GM19438 (cell line): Measurements from ENCODE around the gene PROSER3.
A peak's percentile ranks its signal among the peaks of the same experiment; 100 is the strongest.

Experiments
- ATAC-seq: cut with Tn5 transposase; IDR thresholded peaks from one replicate; pipeline ENCODE4 v1.9.1; 2021; ENCODE audit warnings: low read depth; ENCODE audit not compliant: unreplicated experiment

PROSER3 gene

DNA sequence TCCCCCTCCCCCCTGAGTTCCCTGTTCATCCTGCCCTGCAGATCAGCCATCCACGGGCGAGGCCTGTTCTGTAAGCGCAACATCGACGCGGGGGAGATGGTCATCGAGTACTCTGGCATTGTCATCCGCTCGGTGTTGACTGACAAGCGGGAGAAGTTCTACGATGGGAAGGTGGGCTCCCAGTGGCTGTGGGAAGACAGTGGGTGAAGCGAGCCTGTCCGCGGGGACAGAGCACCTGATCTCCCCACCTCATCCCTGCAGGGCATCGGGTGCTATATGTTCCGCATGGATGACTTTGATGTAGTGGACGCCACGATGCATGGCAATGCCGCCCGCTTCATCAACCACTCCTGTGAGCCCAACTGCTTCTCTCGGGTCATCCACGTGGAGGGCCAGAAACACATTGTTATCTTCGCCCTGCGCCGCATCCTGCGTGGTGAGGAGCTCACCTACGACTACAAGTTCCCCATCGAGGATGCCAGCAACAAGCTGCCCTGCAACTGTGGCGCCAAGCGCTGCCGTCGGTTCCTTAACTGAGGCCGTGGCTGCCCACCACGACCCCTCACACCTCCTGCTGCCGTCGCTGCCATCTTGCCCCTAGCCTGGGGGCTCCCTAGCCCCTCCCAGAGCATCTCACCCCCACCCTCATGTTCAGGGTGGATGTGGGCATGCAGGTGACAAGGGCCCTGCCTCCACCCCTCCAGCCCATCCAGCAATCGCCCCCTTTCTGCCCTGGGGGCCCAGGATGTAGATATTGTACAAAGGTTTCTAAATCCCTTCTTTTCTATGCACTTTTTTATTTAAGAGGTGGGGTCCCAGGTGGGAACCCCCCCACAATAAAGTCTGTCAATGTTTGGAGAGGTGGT lies 19.7 kb upstream of the PROSER3 start:
- ATAC-seq: no peak

DNA sequence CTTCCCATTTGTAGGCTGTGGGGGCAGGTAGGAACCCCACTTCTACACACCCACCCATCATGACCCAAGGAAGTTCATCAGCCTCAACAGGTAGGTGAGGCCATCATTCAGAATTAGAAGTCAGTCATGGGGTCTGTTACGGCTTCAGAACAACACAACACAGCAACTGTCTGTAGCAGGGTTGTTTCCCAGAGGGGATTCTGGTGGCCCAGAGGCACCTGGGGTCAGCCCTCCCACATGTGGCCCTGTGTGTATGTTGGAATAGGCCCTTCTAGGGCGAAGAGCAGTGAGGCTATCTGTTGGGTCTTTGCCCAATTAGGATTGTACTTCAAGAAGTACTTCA lies 19.1 kb upstream of the PROSER3 start:
- ATAC-seq: no peak

DNA sequence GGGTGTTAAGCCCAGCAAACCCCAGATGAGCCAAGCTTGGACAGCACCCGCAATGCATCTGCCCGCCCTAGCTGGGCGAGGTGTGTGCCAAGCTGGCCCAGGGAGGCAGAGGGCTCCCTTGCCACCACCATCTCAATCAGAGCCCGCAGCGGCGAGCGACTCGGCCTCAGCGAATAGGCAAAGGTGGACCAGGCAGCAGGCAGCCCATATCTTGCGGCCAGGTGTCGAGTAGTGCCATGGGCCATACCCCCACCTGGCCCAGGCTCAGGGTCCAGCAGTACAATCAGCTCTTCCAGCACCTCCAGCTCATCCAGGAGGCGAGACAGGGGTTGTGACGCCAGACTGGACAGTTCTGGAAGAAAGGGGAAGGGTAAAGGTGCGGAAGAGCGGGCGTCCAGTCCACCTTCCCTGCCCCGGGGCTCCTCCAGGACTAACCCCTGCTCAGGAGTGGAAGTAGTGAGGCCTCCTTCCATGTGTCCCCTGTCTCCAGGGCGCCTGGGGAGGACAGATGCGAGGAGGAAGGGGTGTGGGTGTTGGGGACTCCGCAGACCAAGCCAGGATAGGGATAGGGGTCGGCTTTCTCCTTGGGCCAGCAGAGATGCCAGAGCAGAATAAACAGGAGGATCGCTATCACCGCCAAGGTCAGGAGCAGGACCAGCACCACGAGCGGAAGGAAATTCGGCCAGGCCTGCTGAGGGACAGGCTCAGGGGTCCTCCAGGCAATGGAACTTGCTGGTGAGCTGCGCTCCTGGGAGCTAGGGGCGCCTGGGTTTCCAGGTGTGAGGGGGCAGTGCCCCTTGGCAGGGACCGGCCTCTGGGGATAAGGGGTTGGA lies 18.5 kb upstream of the PROSER3 start:
- ATAC-seq: no peak

DNA sequence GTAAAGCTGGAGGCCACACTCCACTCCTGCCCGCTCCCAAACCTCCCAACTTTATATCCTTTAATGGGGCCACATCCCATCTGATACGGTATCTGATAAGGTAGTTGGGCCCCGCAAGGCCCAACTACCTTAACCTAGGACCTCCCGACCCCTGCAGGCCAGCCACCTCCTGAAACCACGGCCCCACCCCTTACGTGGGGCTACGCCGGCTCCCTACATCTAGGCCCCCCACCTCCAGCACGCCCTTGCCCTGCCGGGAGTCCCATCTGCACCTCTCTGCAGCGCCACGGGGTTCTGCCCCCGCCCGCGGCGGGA lies 17.9 kb upstream of the PROSER3 start:
- peak; percentile 16 for ATAC-seq

DNA sequence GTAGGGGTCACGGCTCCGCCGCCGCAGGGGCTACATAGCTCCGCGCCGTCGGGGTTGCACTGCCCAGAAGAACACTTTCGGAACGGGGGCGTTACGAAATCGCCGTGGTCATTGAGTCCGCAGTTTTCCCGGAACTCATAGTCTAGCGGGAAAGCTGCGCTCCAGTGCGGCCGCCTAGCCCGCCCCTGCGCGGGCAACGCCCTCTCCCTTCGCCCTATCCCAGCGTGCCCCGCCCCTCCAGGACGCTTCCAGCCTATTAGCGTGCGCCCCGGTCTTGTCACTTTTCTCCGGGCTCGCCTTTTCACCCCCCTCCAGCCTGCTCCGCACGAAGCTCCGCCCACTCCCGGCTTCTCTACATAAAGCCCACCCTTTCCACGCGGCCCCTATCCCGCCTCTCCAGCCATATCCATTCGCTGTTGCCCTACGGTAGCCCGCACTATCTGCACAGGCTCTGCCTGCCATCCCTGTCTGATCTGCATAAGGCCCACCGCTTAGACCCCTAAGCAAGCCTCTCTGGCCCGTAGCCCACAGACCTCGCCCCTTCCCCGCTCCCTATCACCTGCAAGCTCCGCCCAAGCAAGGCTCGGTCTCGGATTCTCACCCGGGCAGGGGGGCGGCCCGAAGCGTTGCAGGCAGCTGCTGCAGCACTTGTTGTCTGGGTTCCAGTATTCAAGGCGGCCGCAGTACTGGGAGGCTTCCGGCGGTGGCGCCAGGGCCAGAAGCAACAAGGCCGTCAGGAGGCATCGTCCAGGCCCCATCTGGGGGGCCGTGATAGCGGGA lies 17.4 kb upstream of the PROSER3 start:
- ATAC-seq: peak; percentile 52

DNA sequence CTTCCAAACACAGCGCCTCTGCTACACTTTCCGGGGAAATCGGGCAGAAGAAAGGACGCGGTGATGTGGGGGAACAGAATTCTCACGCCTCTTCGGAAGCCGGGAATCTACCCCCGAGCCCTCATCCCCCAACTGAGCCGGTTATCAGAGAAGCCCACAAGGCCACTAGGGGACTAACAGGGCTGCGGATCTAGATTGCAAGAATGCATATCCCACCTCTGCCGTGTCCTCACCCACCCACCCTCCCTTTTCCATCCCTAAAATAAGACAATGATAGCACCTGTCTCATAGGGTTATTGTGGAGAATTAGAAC lies 16.8 kb upstream of the PROSER3 start:
- no peak for ATAC-seq

DNA sequence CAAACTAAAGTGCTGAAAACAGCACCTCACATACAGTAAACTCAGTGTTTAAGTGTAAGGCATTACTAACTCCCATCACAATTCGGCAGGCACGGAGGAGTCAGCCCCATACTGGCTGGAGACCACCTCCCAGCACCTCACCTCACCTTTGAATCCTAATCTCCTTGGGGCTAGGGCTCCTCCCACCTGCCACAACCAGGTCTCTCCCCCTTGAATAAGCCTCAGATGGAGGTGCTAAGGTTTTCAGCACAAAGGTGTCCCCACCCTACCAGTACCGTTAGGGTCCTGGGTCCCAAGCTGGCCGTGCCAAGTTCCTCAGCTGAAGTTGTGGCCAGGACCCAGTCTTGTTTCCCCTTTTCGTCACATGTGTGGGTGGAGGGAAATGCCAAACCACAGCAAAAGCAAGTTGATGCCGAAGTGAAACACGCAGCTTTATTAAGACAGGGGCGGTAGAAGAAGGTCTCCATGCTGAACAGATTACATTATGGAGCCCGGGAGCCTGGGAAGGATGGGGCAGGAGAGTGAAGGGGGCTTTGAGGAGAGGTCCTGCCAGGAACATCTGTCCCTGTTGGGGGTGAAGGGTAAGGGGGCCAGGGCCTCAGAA lies 15.8 kb upstream of the PROSER3 start, which contains the start of gene IGFLR1:
IGFLR1 (minus strand) TSS at position 332 of the 604 bp plus-strand sequence. CDS start 1,272 bp downstream, outside the sequence.
- ATAC-seq: no peak

DNA sequence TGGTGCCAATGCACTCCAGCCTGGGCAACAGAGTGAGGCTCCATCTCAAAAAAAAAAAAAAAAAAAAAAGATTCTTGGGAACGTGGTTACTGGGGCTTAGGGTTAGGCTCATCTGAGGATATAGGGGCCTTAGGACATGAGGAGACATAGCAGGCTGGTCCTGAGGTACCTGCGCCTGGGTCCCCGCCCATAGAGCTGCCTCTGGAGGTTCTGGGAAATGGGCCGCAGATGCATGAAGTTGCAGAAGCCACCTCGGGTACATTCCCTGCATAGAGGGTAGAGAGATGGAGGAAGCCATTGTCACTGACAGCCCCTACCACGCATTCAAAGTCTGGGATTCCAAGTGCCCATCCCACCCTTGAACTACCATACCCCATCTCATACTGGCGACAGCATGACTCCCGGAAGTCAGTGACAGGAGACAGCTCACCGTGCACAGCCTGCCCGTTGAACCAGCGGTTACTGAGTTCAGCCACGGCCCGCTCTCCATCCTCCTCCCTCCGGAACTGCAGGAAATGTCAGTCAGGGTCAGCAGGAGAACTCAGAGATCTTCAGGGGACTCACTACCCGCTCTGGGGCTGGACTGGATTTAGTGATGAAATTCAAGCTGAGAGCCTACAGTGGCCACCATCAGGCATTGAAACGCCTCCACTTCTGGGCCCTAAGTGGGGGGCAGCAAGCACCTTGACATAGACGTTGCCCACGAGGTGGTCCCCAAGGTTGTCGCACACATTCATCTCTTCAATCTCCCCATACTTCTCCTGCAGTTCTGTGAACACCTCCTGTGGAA lies 14.1 kb upstream of the PROSER3 start:
- ATAC-seq: no peak

DNA sequence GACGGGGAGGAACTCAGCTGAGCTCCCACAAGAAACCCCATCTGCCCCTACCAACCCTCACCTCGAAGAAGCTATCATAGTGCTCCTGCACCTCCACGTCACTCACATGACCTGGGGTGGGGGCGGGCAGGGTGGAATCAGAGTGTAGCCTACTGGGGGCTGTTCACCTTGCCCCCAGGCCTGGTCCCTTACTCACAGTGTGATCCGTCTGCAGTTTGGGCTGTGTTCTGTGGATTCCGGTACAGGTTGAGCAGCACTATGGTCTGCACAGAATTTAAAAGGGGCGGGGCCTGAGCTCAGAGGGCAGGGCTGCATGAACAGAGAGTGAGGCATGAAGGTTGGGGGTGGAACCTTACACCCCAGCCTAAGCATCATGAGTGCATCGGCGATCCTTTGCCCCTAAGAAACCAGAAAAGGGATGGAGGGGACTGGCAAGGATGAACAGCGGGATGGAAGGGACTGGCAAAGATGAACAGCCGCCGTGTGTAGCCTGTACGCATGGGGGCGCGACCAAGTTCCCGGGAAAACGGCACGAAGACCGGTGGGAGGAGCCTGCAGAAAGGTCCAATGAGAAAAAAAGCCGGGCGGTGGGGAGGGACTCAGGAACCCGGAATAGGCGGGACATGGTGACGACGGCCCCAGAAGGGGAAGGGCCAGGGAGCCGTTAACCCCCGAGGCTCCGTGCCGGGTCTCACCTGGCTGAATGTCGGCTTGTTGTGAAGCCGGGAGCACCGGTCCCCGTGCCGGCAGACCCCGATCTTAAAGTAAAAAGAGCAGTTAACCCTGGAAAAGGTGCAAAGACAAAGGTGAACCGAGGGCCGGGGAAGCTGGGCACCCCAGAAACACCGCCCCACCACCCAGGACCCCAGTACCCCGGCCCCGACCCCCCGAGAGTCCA lies 13.3 kb upstream of the PROSER3 start:
- peak; percentile 36 for ATAC-seq

DNA sequence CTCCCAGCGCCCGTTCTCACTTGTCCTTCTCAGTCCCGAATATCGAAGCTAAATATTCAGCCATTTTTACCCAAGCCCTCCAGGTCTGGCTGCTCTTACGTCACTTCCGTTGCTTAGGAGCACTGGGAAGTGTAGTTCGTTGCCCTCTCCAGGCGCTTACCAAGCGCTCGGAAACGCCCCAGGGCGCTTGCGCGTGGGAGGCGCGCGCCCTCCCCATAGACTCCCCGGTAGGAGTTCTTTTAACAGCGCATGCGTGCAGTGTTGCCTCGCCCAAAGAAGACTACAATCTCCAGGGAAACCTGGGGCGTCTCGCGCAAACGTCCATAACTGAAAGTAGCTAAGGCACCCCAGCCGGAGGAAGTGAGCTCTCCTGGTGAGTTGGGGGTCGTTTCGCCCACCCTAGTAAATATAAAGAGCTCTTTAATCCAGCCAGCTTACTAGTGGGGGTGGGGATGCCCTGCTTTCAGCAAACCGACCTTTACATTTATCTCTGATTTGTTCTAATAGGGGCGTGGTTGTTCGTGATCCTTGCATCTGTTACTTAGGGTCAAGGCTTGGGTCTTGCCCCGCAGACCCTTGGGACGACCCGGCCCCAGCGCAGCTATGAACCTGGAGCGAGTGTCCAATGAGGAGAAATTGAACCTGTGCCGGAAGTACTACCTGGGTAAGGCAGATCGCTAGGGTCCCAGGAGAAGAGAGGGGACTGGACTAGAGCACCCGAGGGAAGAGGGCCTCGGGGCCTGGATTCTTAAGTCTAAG lies 12.5 kb upstream of the PROSER3 start, which contains the start of the genes PSENEN and U2AF1L4:
PSENEN (plus strand) TSS at position 324 of the 759 bp plus-strand sequence; CDS start at position 604, 280 bp downstream.
U2AF1L4 (minus strand) TSS at position 91 of the 759 bp plus-strand sequence; CDS start at position 64, 27 bp downstream.
- peak; percentile 36 for ATAC-seq

DNA sequence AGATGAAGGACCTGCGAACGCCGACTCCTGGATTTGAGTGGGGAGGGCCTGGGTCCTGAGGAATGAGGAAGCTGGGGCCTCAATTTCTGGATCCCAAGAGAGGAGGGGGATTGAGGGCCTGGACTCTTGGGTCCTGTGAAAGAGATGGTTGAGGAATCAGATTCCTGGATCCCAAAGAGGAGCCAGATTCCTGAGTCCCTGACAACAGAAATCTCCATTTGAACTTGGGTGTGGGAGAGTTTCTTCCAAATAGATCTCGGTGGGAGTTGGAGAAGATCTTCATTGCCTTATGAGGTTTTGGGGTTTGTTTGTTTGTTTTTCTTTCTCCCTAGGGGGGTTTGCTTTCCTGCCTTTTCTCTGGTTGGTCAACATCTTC lies 11.9 kb upstream of the PROSER3 start:
- ATAC-seq: no peak

DNA sequence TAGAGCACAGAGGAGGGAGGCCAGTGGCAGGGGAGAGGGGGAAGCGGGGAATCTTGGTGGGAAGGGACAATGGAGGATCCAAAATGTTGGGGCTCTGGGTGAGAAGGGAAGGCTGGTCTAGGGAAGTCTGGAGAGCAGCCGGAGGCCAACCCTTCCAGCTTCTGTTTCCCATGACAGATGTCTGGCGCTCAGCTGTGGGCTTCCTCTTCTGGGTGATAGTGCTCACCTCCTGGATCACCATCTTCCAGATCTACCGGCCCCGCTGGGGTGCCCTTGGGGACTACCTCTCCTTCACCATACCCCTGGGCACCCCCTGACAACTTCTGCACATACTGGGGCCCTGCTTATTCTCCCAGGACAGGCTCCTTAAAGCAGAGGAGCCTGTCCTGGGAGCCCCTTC lies 11.4 kb upstream of the PROSER3 start:
- no peak for ATAC-seq

DNA sequence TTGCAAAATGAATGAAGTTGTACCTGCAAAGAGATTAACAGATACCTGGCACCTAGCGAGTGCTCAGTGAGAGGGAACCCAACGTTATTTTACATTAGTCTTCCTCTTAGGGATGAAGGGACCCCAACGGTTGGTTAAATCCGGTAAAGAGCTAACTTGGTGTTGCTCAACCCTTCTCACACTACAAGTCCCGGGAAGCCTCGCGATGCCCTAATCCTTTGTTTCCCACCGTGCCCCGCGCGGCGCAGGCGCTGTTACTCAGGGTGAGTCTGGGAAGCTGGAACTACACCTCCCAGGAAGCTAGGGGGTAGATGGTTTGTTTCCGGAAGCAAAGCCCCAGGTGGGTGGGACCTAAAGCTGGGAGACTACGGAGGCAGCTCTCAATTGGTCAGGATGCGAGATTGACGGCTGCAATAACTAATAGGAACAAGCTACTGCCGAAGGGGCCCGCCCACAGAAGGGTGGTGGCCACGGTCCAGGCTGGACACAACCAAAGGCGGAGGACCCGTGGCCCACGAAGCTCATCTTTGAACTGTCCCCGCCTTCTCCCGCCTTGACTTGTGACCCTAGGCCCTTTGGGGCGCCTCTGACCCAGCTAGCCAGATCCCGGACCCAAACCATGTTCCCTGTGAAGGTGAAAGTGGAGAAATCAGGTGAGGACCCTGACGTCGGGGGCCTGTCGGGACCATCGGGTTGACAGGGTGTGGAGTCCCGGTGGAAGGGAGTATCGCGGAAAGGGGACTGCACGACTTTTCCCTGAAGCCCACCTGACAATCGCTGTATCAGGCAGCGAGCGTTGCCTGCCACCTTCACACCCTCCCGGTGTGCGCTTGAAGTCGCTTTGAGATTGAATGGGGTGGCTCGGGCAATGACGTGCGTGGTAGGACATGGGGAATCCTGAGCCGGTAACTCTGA lies 9.6 kb upstream of the PROSER3 start, which contains the start of gene LIN37:
LIN37 (plus strand) TSS at position 471 of the 915 bp plus-strand sequence; CDS start at position 620, 149 bp downstream.
- ATAC-seq: peak; percentile 65

DNA sequence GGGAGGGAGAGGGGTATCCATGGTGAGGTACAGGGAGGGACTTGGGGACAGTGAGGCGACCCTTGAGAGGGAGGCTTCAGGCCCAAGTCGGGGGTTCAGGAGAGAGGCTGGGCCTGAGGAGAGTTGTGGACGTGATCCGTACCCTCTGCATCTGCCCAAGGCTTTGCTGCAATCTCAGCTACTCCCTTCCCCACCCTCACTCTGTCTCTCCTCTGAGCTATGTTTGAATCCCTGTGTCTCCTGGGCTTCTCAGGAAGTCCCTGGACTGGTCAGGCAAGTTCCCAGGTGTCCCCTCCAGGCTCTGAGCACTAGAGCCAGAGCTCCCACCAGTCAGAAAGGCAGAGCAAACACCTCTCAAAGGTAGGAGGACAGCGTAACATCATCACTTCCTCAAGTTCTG lies 7.8 kb upstream of the PROSER3 start:
- ATAC-seq: no peak

DNA sequence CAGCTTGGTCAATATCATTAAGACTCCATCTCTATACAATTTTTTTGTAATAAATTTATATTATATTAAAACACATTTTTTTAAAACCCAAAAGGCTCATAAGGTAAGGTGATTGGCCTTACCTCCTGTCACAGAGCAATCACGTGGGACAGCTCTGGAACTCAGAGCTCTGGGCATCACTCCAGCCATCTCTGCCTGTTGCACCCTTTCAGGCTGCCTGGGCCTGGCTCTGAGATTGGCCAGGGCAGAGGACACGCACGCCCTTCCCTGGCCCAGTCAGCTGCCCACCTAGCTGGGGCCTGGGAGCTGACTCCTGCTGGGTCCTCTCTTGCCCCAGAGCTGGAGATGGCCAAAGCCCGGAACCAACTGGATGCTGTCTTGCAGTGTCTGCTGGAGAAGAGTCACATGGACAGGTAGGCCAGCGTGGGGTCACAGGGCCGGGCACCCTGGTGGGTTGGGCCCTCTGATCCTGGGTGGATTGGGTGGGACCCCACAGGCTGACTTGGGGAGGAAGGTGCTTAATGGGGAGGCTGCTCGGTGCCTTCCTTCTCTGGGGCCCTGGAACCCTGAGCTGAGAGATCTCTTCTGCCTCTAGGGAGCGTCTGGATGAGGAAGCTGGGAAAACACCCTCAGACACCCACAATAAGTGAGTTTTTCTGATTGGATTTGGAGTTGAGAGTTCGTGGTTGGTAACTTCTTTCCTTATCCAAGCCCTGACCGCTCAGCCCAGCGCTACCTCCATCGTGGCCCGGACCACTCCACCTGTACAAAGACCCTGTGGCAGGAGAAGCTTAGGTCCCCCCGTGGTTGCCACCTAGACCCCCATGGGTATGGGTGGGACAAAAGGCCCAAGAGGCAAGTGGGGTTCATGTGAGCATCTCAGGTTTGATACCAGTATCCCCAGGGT lies 5.9 kb upstream of the PROSER3 start:
- no peak for ATAC-seq
